GM18505 (cell line): ENCODE data around the gene IL3.
A peak's percentile ranks its signal among the peaks of the same experiment; 100 is the strongest.

ENCODE experiments used
- ATAC-seq: cut with Tn5 transposase; IDR thresholded peaks from one replicate; pipeline ENCODE4 v1.9.1; 2021; ENCODE audit not compliant: unreplicated experiment
- POLR2A ChIP-seq: IDR thresholded peaks from 4 replicates; pipeline ENCODE4 v1.6.1; 2011; ENCODE audit warnings: borderline replicate concordance; ENCODE audit not compliant: insufficient read depth, insufficient read length; ENCODE audit errors: extremely low read depth

The IL3 gene

DNA sequence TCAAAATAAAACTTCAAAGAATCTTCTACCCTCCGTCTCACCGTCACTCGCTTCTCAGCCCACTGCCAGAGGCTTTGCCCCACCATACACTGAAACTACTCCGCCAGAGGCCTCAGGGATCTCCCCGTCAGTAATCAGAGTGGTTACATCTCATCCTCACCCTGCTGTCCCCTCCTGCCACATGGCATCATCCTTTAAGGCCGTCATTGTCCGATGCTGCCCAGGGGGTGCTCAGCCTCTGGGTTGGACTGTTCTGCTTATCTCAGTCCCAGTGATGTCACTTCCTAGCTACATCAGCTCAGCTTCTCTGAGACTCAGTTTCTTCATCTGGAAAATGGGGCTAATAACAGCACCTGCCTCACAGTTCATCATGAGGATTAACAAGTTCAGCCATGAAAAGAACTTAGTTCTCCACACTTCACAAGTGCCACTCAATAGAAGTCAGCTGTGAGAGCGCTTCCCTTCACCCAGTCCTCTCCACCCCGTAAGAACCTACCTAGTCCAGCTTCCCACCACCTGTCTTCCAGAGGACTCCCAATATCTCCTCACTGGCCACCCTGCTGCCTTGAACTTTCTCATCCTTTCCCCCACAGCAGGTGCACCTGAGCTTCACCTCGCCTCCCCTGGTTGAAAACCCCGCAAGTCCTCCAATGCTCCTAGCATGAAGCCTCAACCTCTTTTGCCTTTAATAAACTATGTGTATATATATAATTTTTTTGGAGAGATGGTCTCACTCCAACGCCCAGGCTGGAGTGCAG is 2.8 kb upstream of the IL3 start:
- TF ChIP-seq POLR2A = no peak
- ATAC-seq = no peak

DNA sequence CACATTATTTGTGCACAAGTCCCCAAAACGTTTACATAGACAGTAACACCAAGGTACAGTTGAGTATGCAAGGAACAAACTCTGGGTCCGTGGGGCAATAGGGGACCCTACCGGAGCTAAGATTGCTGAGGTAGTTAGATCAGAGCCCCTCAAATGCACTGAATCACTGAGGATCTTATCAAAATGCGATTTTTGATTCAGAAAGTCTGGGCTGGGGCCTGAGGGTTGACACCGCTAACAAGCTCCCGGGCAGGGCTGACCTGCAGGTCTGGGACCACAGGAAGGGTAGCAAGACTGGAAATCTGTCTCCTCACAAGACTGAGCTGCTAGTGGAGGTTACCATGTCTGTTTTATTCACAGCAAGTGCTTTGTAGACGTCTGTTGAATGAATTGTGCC is 1.8 kb upstream of the IL3 start:
- ATAC-seq = no peak
- no peak for TF ChIP-seq POLR2A

DNA sequence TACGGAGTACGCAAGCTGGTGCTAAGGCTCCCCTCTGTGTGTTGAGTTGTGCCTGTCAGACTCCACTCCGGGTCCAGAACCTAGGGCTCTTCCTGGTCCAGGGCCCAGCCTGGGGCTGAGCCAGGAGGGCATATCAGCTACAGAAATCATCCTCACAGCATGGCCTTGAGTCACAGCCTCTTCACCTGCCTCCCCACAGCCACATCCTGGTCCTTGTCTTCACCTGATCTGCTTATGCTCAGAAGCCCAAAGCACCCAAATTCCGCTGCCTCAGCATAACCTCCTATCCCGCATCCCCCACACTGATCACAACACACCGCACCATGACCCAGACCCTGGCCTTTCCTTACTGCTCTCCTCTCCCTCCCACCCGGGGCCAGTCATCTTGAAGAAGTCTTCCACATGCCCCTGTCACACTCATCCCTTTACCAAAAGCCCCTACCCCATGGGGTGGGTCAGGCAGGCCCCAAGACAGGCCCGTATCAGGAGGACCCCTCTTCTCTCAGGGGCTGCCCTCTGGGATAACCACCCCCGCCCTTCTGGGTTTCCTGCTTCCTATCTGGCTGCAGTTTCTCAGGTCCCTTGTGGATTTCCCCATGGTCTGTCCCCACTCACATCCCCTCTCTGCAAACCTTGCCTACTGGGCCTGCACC is 1.3 kb upstream of the IL3 start:
- no peak for ATAC-seq
- no peak for TF ChIP-seq POLR2A

DNA sequence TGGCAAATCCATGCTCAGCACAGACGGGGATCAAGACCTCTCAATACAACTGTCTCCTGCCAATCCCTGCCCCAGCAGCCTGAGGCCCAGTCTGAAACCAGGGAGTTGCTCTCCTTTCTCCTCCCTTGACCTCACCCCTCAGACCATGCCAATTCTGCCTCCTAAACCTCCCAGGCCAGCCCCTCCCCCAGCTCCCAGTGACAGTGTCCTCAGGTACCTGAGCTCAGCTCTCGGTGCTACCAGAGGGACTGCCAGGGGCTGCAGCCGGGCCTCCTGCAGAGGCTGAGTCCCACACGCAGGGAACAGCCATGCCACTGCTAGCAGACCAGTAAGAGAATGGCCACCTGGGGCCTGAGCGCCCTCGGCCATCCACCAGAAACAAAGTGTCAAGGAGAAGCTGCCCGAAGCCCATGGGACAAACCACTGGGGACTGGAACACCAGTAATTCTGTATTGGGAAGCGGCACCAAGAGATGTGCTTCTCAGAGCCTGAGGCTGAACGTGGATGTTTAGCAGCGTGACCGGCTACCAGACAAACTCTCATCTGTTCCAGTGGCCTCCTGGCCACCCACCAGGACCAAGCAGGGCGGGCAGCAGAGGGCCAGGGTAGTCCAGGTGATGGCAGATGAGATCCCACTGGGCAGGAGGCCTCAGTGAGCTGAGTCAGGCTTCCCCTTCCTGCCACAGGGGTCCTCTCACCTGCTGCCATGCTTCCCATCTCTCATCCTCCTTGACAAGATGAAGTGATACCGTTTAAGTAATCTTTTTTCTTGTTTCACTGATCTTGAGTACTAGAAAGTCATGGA is 557 bp upstream of the IL3 start:
- TF ChIP-seq POLR2A = no peak
- no peak for ATAC-seq

DNA sequence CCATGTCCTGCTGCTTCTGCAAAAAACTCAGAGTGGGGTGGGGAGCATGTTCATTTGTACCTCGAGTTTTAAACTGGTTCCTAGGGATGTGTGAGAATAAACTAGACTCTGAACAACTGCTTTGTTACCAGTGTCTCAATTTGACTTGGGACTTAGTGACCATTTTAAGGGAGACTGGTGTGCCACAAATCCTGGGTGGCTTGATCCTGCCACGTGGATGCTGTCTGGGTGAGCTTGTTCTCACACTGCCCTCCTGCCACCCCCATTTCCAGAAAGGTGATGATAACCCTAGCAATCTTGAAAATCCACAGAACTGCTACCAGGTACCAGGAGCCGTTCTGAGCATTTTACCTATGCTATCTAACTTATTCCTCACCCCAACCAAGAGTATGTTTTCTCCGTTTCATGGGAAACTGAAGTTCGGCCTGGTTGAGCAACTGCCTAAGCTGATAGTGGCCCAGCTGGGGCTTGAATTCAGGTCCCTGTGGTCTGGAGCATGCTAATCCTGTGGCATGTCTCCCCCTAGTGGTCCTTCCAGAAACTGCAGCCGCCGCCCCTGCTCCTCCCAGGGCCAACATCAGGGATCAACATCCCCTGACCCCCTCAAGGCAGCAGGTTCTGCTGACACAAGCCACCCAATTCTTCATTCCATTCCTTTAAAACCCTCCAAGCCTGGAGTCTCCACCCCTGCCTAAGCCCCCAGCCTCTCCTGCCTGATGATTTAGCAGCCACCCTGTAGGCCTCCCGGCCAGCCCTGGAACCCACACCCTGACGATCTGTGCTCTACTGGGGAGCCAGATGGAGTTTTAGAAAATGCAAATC is 2.8 kb downstream of the IL3 start:
- no peak for ATAC-seq
- no peak for TF ChIP-seq POLR2A

DNA sequence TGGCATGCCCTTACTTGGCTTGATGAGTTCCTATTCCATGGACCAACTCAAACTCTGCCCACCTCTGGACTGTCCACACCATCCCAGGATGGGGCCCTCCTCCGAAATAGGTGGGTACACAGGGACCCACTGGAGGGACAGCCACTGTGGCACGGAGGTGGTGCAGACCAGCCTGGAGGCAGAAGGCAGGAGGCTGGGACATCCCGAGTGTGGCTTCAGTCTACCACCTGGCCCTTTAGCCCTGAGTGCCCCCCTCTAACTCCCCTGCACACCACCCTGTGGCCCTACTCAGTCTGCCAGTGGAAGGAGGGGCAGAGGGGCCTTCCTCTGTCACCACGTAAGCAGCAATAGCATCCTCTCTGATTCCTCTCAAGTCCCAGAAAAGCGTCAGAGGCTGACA is 3.7 kb downstream of the IL3 start:
- ATAC-seq = no peak
- no peak for TF ChIP-seq POLR2A

DNA sequence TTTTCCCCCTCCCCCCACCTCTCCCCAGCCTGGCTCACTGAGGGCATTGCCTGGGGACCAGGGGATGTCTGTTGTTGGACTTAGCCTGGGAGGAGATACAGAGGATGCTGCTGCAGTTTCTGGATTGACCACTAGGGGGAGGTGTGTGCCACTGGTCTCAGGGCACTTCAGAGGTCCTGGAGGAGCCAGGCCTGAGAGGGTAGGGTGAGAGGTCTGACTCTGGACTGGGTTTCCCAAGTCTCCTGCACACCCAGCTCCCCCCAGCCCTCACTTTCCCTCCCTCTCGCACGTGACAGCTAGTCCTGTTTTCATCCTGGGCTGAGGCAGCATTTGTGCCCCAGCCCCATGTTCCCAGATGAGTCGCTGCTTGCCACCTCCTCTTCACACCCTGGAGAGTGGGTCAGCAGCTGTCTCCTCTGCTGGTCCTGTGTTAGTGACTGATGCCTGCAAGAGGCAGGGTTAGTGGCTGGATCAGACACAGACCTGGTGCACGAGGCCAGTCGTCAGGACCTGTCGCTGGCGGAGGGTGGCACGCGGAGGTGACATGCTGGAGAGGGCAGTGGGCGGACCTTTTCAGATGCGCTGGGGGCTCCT is 4.4 kb downstream of the IL3 start:
- peak; percentile 55 for ATAC-seq
- no peak for TF ChIP-seq POLR2A

DNA sequence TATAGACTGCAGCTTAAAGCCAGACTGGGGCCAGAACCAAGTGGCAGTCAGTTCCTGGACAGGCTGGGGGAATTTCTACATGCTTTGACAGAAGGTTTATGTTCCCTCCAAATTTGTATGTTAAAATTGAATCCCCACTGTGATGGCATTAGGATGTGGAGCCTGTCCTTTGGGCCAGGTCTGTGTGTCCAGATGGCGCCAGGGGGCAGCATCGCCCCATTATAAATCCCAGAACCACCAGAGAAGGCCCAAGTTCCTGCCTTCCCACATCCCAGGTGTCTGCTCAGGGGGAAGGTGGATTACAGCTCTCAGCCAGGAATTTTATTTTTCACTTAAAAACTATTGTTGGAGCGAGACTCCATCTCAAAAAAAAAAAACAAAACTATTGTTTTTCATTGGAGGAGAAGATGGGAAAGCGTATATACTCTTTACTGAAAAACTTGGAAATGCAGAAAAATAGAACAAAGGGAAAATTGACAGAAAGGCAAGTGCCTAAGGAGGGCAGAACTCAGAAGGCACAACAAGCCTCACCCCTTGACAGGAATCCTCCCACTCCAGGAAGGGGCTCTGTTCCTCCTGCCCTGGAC is 5.0 kb downstream of the IL3 start:
- no peak for ATAC-seq
- no peak for TF ChIP-seq POLR2A

DNA sequence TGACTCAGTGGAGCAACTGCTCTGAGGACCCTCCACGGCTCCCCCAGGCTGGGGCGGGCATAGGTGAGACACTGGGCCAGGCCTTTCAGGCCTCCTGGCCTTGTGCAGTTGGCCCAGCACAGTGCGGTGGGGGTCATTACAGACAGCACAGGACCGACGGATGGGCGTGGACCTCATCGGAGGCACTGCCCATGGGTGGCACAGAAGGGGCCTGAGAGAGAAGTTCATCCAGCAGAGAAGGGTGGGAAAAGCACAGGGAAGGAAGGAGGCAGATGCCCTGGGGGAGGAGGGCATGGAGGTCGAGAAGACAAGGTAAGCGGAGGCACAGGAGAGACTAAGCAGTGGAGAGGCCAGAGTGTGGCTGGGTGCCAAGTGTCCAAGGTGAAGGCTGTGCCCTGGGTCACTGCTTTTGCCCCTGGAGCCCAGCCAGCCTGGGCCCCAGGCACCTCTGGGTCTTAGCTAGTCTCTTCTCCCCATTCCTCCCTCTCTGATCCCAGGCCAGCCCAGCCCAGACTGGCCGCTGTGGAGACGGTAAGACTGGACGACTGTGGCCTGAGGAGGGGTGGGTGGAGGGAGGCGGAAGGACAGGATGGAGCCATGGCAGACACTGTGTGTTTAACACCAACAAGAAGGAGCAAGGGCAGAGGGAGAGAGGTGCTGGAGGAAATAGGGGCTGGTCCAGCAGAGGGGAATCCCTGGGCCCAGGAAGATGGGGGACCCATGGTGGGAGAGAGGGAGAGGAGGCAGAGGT is 5.7 kb downstream of the IL3 start:
- ATAC-seq = no peak
- no peak for TF ChIP-seq POLR2A

DNA sequence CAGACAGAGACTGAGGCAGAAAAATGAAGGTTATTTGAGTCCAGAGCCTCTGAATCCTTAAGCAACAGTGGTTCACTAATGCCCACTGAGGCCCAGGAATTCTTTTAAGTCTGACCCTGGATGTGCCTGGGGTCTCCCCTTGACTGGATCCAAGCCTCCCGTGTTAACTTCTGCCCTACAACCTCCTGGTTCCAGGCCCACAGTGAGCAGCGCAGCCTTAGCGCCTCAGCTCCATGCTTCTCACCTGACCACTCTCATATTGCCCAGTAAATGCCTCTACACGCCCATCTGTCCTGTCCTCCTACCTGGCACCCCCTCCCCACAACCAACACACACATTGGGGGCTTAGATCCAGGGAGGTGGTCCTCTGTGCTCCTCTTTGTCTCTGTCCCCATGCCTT is 6.4 kb downstream of the IL3 start:
- no peak for TF ChIP-seq POLR2A
- no peak for ATAC-seq

DNA sequence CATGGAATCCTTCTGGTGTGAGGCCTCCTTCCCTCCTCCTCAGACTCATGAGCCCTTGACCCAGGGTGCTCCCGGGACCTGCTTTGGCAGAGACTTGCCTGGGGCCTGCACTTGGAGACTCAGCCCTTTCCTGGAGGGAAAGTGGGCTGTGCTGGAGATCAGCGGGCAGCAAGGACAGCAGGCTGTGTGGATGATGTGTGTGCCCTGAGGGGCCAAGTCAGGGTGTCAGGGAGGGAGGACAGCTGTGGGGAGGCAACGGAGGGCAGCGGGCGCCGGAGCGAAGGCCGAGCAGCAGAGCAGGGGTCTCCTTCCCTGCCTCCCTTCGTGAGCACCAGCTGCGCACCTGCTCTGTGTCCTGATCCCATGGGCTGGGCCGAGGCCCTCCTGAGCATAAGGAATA is 7.0 kb downstream of the IL3 start:
- no peak for ATAC-seq
- TF ChIP-seq POLR2A = no peak

DNA sequence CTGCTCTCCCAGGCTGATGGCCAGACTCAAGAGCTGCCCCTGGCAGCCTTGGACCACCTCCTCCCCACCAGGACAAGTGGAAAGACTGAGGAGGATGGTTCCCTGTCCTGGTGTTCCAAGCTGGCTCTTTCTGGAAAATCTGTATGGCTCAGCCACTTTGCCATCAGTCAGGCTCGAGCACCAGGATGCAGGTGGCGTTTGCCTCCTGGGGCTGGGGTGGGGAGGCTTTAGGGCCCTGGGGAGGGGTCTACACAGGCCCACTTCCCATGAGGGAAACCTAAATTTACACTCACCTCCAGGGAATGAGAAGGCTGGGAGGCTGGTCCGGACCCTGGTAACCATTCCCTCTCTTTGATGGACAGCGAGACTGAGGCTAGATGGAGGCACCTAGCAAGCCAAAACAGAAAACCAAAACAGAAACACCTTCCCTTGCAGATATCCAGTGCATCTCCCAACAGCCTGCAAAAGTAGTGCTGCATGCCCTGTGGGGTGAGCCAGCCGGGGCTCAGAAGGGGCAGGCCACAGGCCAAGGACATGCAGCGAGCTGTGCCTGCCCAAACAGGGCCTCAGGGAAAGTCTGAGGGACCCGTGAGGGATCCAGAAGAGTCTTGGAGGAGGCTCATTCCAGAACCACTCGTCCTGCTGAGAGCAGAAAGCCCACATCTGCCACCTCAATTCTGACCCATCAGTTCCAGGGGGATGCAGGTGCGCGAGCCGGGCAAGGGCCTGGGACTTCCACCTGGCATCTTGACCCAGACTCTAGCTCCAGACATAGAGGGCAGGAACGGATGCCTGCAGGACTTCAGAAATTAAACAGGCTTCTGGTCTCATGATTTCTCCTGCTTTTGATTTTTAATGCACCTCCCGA is 7.7 kb downstream of the IL3 start:
- no peak for TF ChIP-seq POLR2A
- ATAC-seq = no peak

DNA sequence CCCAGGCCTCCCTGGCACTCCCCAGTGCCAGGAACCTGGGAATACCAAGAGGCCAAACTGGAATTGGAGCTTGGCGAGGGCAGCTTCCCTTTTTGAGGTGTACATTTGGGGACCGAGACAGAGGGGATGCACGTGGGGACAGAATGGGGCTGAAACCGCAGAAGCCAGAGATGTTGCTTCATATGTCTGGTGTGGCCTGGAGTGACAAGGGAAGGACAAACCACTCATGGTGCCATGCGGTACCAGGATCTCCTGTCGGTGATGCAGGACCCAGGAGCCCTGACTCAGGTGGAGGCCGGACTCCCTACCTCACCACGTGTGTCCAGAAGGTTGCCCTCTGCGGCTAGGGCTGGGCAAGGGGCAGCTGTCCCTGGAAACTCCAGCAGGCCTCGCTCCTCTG is 9.1 kb downstream of the IL3 start:
- TF ChIP-seq POLR2A = no peak
- ATAC-seq = no peak
